ENCODE data around the gene NUAK1.

NUAK1 gene

GRCh38 chr12:106097011-106097410 lies 41.7 kb downstream of the NUAK1 start:
- FAIRE-seq: no peak
- TF ChIP-seq CTCF (IDR thresholded peaks at IDR 0.05; ENCODE audit: insufficient read depth, missing control alignments): no peak
- no peak for DNase-seq (ENCODE audit: insufficient read length, low spot score)

- no peak for FAIRE-seq
- no peak for DNase-seq (ENCODE audit: insufficient read length, low spot score)
- TF ChIP-seq CTCF (IDR thresholded peaks at IDR 0.05; ENCODE audit: insufficient read depth, missing control alignments): no peak
Measured at GRCh38 chr12:106096376-106096775, 42.4 kb downstream of the NUAK1 start.

- no peak for TF ChIP-seq CTCF (IDR thresholded peaks at IDR 0.05; ENCODE audit: insufficient read depth, missing control alignments)
- FAIRE-seq (no peak), DNase-seq (ENCODE audit: insufficient read length, low spot score) (no peak)
Measured at GRCh38 chr12:106094304-106094703, 44.5 kb downstream of the NUAK1 start.

GRCh38 chr12:106093246-106093645 lies 45.5 kb downstream of the NUAK1 start:
- DNase-seq (ENCODE audit: insufficient read length, low spot score): no peak
- TF ChIP-seq CTCF (IDR thresholded peaks at IDR 0.05; ENCODE audit: insufficient read depth, missing control alignments): no peak
- no peak for FAIRE-seq

GRCh38 chr12:106091446-106091820 lies 47.3 kb downstream of the NUAK1 start:
- DNase-seq (ENCODE audit: insufficient read length, low spot score) (no peak), FAIRE-seq (no peak)
- no peak for TF ChIP-seq CTCF (IDR thresholded peaks at IDR 0.05; ENCODE audit: insufficient read depth, missing control alignments)

GRCh38 chr12:106090591-106091445 lies 47.9 kb downstream of the NUAK1 start:
- DNase-seq (ENCODE audit: insufficient read length, low spot score) (no peak), FAIRE-seq (no peak)
- TF ChIP-seq CTCF (IDR thresholded peaks at IDR 0.05; ENCODE audit: insufficient read depth, missing control alignments): no peak

GRCh38 chr12:106089935-106090334 lies 48.8 kb downstream of the NUAK1 start:
- FAIRE-seq (no peak), DNase-seq (ENCODE audit: insufficient read length, low spot score) (no peak)
- TF ChIP-seq CTCF (IDR thresholded peaks at IDR 0.05; ENCODE audit: insufficient read depth, missing control alignments): no peak
